ENCODE measurements around the gene ALDH3B2.

Gene ALDH3B2

GRCh38 chr11:67629386-67630227 is 44.8 kb downstream of the ALDH3B2 start, which contains the start of gene NUDT8:
NUDT8 (minus strand) TSS chr11:67629937; CDS start chr11:67629911, 26 bp downstream.
- TF ChIP-seq TAF1 (IDR thresholded peaks at IDR 0.05; ENCODE audit: borderline replicate concordance, insufficient read depth, low read length) = no peak
- TF ChIP-seq FOXP2 (optimal IDR thresholded peaks at IDR 0.05; ENCODE audit: borderline replicate concordance, extremely low read depth, extremely low read length, insufficient read depth) = peak; percentile 38
- TF ChIP-seq POLR2AphosphoS5 (IDR thresholded peaks at IDR 0.05; ENCODE audit: low read depth, low read length) = 0 out of 2 replicates have a peak, but pooled peaks have one; percentile 9

DNA sequence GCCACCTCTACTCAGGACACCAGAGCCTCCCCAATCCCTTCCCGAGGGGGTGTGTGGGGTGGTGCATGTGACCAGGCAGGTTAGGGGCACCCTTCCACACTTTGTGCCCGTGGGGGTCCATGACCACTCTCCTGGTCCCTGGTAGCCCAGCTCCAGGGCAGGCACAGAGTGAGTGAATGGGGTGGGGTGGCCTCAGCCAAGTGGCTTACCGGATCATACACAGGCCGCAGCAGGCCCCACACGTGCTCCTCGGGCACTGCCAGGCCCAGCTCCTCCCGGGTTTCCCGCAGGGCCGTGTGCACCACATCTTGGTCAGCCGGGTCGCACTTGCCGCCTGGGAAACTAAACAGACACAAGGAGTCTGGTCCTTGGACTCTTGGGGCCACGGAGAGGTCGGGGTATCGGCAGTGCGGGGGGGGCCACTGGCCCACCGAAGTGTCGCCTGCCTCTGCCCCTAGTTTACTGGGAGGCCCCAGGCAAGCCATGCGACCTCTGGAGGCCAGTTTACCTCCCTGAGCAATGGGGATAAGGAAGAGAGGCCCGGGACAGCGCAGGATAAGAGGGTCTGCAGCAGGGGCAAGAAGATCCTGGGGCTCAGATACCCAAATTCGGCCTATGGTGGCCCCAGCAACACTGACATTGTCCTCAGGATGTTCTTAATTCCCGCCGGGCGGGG is 45.6 kb downstream of the ALDH3B2 start:
- TF ChIP-seq, protein P1, sequence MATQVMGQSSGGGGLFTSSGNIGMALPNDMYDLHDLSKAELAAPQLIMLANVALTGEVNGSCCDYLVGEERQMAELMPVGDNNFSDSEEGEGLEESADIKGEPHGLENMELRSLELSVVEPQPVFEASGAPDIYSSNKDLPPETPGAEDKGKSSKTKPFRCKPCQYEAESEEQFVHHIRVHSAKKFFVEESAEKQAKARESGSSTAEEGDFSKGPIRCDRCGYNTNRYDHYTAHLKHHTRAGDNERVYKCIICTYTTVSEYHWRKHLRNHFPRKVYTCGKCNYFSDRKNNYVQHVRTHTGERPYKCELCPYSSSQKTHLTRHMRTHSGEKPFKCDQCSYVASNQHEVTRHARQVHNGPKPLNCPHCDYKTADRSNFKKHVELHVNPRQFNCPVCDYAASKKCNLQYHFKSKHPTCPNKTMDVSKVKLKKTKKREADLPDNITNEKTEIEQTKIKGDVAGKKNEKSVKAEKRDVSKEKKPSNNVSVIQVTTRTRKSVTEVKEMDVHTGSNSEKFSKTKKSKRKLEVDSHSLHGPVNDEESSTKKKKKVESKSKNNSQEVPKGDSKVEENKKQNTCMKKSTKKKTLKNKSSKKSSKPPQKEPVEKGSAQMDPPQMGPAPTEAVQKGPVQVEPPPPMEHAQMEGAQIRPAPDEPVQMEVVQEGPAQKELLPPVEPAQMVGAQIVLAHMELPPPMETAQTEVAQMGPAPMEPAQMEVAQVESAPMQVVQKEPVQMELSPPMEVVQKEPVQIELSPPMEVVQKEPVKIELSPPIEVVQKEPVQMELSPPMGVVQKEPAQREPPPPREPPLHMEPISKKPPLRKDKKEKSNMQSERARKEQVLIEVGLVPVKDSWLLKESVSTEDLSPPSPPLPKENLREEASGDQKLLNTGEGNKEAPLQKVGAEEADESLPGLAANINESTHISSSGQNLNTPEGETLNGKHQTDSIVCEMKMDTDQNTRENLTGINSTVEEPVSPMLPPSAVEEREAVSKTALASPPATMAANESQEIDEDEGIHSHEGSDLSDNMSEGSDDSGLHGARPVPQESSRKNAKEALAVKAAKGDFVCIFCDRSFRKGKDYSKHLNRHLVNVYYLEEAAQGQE (IDR thresholded peaks at IDR 0.05; ENCODE audit: insufficient read depth in 1 of 2, low read depth in 2 of 2, low read length in 2 of 2) = no peak
- TF ChIP-seq POLR2AphosphoS5 (IDR thresholded peaks at IDR 0.05; ENCODE audit: low read depth, low read length) = 0 out of 2 replicates have a peak, but pooled peaks have one; percentile 7
- no peak for TF ChIP-seq TAF1 (IDR thresholded peaks at IDR 0.05; ENCODE audit: borderline replicate concordance, insufficient read depth, low read length)
- no peak for TF ChIP-seq FOXP2 (optimal IDR thresholded peaks at IDR 0.05; ENCODE audit: borderline replicate concordance, extremely low read depth, extremely low read length, insufficient read depth)

DNA sequence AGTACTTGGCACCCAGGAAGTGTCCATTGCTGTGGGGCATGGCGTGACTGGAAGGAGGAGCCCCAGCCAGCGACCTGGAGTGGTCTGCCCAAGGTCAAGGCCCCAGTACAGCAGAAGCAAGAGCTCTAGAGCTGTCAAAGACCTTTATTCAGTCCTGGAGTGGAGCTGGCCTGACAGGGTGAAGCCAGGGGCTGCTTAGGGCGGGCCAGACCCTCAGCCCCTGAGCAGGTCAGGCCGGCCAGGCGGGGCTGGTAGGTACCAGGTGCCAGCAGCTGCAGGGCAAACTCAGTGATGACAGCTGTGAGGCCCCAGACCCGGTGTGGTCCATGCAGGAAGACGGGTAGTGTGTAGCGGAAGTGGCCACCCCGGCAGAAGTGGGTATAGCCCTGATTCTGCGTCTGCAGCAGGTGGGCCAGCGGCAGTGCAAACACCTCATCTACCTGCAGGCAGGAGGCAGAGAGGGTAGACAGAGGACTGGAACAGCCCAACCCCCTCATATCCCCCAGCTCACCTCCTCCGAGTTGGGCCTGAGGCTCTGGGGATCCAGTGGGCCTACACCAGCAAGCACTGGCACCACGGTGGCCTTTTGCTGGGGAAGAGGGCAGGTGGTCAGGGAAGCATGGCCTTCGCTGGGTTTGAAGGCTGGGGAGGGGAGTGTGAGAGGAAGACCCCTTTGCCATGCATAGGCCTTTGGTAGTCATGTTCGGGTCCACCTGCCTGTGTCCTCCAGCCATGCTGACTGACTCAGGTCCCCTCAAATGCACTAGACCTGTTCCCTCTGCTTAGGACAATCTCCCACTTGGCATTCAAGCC is 46.4 kb downstream of the ALDH3B2 start:
- TF ChIP-seq SIN3A (IDR thresholded peaks at IDR 0.05; ENCODE audit: borderline replicate concordance, insufficient read depth, low read length) = no peak
- TF ChIP-seq, protein P1 (IDR thresholded peaks at IDR 0.05; ENCODE audit: insufficient read depth in 1 of 2, low read depth in 2 of 2, low read length in 2 of 2) = no peak
- TF ChIP-seq POLR2AphosphoS5 (IDR thresholded peaks at IDR 0.05; ENCODE audit: low read depth, low read length) = no peak
- no peak for TF ChIP-seq FOXP2 (optimal IDR thresholded peaks at IDR 0.05; ENCODE audit: borderline replicate concordance, extremely low read depth, extremely low read length, insufficient read depth)
- TF ChIP-seq TAF1 (IDR thresholded peaks at IDR 0.05; ENCODE audit: borderline replicate concordance, insufficient read depth, low read length) = no peak

GRCh38 chr11:67627441-67627811 is 47.0 kb downstream of the ALDH3B2 start:
- no peak for TF ChIP-seq POLR2AphosphoS5 (IDR thresholded peaks at IDR 0.05; ENCODE audit: low read depth, low read length)
- TF ChIP-seq, protein P1 (IDR thresholded peaks at IDR 0.05; ENCODE audit: insufficient read depth in 1 of 2, low read depth in 2 of 2, low read length in 2 of 2) = no peak

DNA sequence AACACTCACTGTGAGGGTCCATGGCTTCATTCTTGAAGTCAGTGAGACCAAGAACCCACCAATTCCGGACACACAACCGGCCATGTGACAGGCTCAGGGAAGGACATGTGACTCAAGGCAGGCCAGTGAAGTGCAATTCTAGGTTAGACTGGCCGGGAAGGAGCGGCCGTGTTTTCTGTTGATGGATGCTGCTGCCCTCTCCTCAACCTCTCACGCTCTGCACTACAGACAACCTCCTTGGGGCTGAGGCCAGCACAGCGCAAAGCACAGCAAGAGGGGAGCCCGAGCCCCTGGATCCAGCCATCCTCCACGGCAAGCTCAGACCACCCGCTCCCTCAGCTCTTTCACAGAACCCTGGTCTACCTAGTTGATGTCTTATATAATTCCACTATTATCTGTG is 47.5 kb downstream of the ALDH3B2 start:
- no peak for TF ChIP-seq SIN3A (IDR thresholded peaks at IDR 0.05; ENCODE audit: borderline replicate concordance, insufficient read depth, low read length)
- TF ChIP-seq TAF1 (IDR thresholded peaks at IDR 0.05; ENCODE audit: borderline replicate concordance, insufficient read depth, low read length) = no peak
- TF ChIP-seq, protein P1 (IDR thresholded peaks at IDR 0.05; ENCODE audit: insufficient read depth in 1 of 2, low read depth in 2 of 2, low read length in 2 of 2) = no peak
- no peak for TF ChIP-seq POLR2AphosphoS5 (IDR thresholded peaks at IDR 0.05; ENCODE audit: low read depth, low read length)
- no peak for TF ChIP-seq FOXP2 (optimal IDR thresholded peaks at IDR 0.05; ENCODE audit: borderline replicate concordance, extremely low read depth, extremely low read length, insufficient read depth)

Measured in PFSK-1 (cell line).